Heart left ventricle (tissue), 16 donors: ENCODE measurements around the gene CCDC195. TPM values are rescaled to one million over a fixed set of nuclear protein-coding genes. Genes with fewer than 3 reads are reported as not detected.

Experiments
- ATAC-seq, 4 donors: fragments of 200-7000 bp; cut with Tn5 transposase; one replicate each; pipeline ENCODE4 v1.9.1; 2020 to 2022; ENCODE audit warnings: moderate library complexity in 4 of 4, mild to moderate bottlenecking in 3 of 4, moderate number of reproducible peaks in 1 of 4
- DNase-seq, 5 donors: peaks; one replicate each; pipeline ENCODE4 v3.0.0-alpha.2; 2020
- H3K27ac ChIP-seq, 12 donors: fragments of 200-600 bp; sonication (generic) in 4 of 12; one replicate each; pipeline versions ENCODE4 v1.5.0 to v1.8.0; 2016 to 2022; ENCODE audit warnings: mild to moderate bottlenecking in 2 of 12
- H3K27me3 ChIP-seq, 9 donors: fragments of 200-600 bp; sonication (generic) in 2 of 9; one replicate each; pipeline versions ENCODE4 v1.5.1 to v1.8.0; 2016 to 2022; ENCODE audit warnings: mild to moderate bottlenecking in 3 of 9
- H3K36me3 ChIP-seq, 9 donors: fragments of 200-600 bp; sonication (generic) in 2 of 9; one replicate each; pipeline versions ENCODE4 v1.5.0 to v1.8.0; 2018 to 2022; ENCODE audit warnings: mild to moderate bottlenecking in 2 of 9
- H3K4me1 ChIP-seq, 12 donors: fragments of 200-600 bp; sonication (generic) in 4 of 12; one replicate each; pipeline versions ENCODE4 v1.5.0 to v1.8.0; 2016 to 2022; ENCODE audit warnings: mild to moderate bottlenecking in 3 of 12
- H3K4me3 ChIP-seq, 12 donors: fragments of 200-600 bp; sonication (generic) in 4 of 12; one replicate each; pipeline versions ENCODE4 v1.5.0 to v1.8.0; 2017 to 2022; ENCODE audit warnings: mild to moderate bottlenecking in 9 of 12, moderate library complexity in 4 of 12
- H3K9me3 ChIP-seq, 12 donors: fragments of 200-600 bp; sonication (generic) in 4 of 12; one replicate each; pipeline versions ENCODE4 v1.5.0 to v1.8.0; 2016 to 2022; ENCODE audit warnings: mild to moderate bottlenecking in 1 of 12
- CTCF ChIP-seq, 12 donors: fragments of 200-600 bp; sonication (generic) in 4 of 12; IDR thresholded peaks; one replicate each; pipeline versions ENCODE4 v1.5.0 to v1.8.0; 2018 to 2022; ENCODE audit warnings: antibody characterized with exemption in 12 of 12, mild to moderate bottlenecking in 5 of 12
- POLR2A ChIP-seq, 2 donors: fragments of 450-650 bp; IDR thresholded peaks; one replicate each; pipeline ENCODE4 v1.6.1; 2017; ENCODE audit warnings: antibody characterized with exemption in 2 of 2, mild to moderate bottlenecking in 2 of 2, moderate library complexity in 2 of 2
- WGBS, 4 donors: extraction: QIAGEN DNeasy Blood & Tissue Kit in 2 of 4; methylation state at CpG; one replicate each; pipeline versions ENCODE4 v1.1.5 to v1.1.7; 2013 to 2018; 5-methylcytosine and 5-hydroxymethylcytosine counted together
- intact Hi-C, 10 donors: fragments of 100-400 bp; cut with DNase I; formaldehyde crosslinking; loops; one replicate each; pipeline versions ENCODE4 v1.11.1 to v1.14.2; 2022
- polyA plus RNA-seq, 2 donors: library from polyadenylated mRNA; stranded (reverse); fragments of 200-250 nt; gene quantifications; one replicate each; pipeline ENCODE4 v1.2.3, GENCODE V29; 2013
- total RNA-seq, 9 donors: library from RNA; depleted of rRNA in 2 of 9; stranded (reverse); fragments of >200 nt in 2 of 9; fragmentation: NEBNext Ultra II Directional in 3 of 9; extraction: Animal tissue kit (Norgen Biotek cat#: 25700) in 3 of 9; gene quantifications; one replicate each; pipeline versions ENCODE4 v1.1.0 to v1.2.4, GENCODE V29; 2016 to 2023
- donor health status: ischemic (EF 13 %, LVEDD 7.1; RV severe dilation, severe dysfunction).
- donor health status: healthy with polysubstance abuse.
- donor health status: DM: no; HTN: yes; CAD: no.
- donor health status: DM: no; HTN: no; CAD: no.
- donor health status: ischemic (EF 25% LVEDD 6.9; RV normal size, moderate dysfunction).
- donor health status: ischemic (EF 25% LVEDD 5.7; RV mildly dilated, moderate dysfunction).
- donor health status: healthy.
- donor health status: DM: yes; HTN: yes; CAD: no.
- donor health status: ischemic (EF 35%, LVEDD 5.7; RV mildly dilated, moderate dysfunction).
- donor health status: nonischemic (EF 11% LVEDD 7.7; RV severe dilation, severe dysfunction).
- donor health status: DM: yes; HTN: yes; CAD: no.
- donor health status: PGD.
- donor health status: ischemic (EF 29% LVEDD 5.4; RV normal size, mild dysfunction).
- donor health status: nonischemic (EF 23%, LVEDD 6.1; RV moderate dilation, normal function).

CCDC195 gene
- total and polyA plus RNA-seq, 11 donors, result not detected

GRCh38 chr2:224671731-224672130 is 44.4 kb downstream of the CCDC195 start:
- Histone ChIP-seq H3K9me3 (no peaks in the 10 kb centered on the region), H3K4me1 (no peaks in the 10 kb centered on the region), H3K36me3 (no peaks in the 10 kb centered on the region), H3K4me3 (no peak overlapping the region), H3K27ac (no peak overlapping the region), H3K27me3 (peaks cover 0 to 2% (median 0%) of the 10 kb centered on the region in 9 donors)
- DNase-seq (no peak), ATAC-seq (no peak)
- intact Hi-C loops, result no loop called here
- TF ChIP-seq CTCF (IDR thresholded peaks at IDR 0.05) (no peak), POLR2A (IDR thresholded peaks at IDR 0.05) (no peak)
- WGBS, 4 donors, result 59 to 74% (median 66%) methylated on average over 1 of the region's 1 CpG

- Histone ChIP-seq H3K4me3 (no peak overlapping the region), H3K36me3 (no peaks in the 10 kb centered on the region), H3K27me3 (no peaks in the 10 kb centered on the region), H3K9me3 (no peaks in the 10 kb centered on the region), H3K4me1 (no peaks in the 10 kb centered on the region), H3K27ac (no peak overlapping the region)
- ATAC-seq (no peak), DNase-seq (no peak)
- intact Hi-C loops, result no loop called here
- 91 to 100% (median 96%) methylated on average over 1 of the region's 1 CpG for WGBS, 4 donors
- TF ChIP-seq POLR2A (IDR thresholded peaks at IDR 0.05) (no peak), CTCF (IDR thresholded peaks at IDR 0.05) (no peak)
Observed at GRCh38 chr2:224670203-224670602, 46.0 kb downstream of the CCDC195 start.

- TF ChIP-seq POLR2A (IDR thresholded peaks at IDR 0.05), result no peak
- TF ChIP-seq CTCF (IDR thresholded peaks at IDR 0.05), result no peak
- Histone ChIP-seq H3K9me3 (no peaks in the 10 kb centered on the region), H3K36me3 (no peaks in the 10 kb centered on the region), H3K27me3 (no peaks in the 10 kb centered on the region), H3K4me3 (no peak overlapping the region), H3K27ac (no peak overlapping the region), H3K4me1 (no peaks in the 10 kb centered on the region)
- intact Hi-C loops, result no loop called here
- ATAC-seq (no peak), DNase-seq (no peak)
- WGBS, 4 donors, result 87 to 95% (median 90%) methylated on average over 1 of the region's 1 CpG
Observed at GRCh38 chr2:224669449-224669848, 46.7 kb downstream of the CCDC195 start.

DNA sequence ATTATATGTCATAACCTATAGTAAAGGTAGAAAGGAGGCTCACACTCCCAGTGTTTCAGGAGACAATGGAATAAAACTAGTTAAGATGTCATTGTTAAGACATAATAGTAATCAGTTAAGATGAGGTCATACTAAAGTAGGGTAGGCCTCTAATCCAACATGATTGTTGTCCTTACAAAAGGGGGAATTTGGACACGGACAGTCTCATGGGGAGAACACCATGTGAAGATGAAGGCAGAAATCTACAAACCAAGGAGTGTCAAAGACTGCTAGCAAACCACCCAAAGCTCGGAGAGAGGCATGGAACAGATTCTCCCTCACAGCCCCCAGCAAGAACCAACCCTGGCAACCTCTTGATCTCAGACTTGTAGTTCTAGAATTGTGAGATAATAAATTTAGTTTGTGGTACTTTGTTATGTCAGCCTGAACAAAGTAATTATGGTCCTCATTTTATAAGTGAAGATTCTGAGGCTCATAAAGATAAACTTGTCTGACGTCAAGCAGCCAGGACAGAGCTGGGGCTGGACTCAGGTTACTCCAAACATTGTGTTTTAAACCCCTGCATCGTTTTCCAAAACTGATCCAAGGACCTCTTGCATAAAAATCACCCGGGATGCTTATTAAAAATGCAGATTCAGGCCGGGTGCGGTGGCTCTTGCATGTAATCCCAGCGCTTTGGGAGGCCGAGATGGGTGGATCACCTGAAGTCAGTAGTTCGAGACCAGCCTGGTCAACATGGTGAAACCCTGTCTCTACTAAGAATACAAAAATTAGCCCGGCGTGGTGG is 47.8 kb downstream of the CCDC195 start:
- Histone ChIP-seq H3K4me3 (no peak overlapping the region), H3K27ac (no peak overlapping the region), H3K4me1 (no peaks in the 10 kb centered on the region), H3K9me3 (peaks cover 0 to 8% (median under 1%) of the 10 kb centered on the region in 12 donors), H3K27me3 (no peaks in the 10 kb centered on the region), H3K36me3 (no peaks in the 10 kb centered on the region)
- no peak for ATAC-seq
- no peak for DNase-seq
- TF ChIP-seq POLR2A (IDR thresholded peaks at IDR 0.05), result no peak
- 86 to 89% (median 87%) methylated on average over 12 of the region's 12 CpGs for WGBS, 4 donors
- intact Hi-C loops, result no loop called here
